Activated CD4-positive, alpha-beta T cell treated with anti-CD3 and anti-CD28 coated beads, Interleukin-2, amount 50 U/mL, for 4 hours (primary cell): Measurements from ENCODE around the gene RNF5.
"Not testable (repeated sequence)": the region's sequence is repeated elsewhere in the genome, so short reads cannot be mapped to it uniquely, and the experiment has no call there.

Experiments used
- DNase-seq, 2 experiments: peaks; one replicate each; pipeline ENCODE4 v3.0.0-alpha.2; 2020

RNF5 gene

DNA sequence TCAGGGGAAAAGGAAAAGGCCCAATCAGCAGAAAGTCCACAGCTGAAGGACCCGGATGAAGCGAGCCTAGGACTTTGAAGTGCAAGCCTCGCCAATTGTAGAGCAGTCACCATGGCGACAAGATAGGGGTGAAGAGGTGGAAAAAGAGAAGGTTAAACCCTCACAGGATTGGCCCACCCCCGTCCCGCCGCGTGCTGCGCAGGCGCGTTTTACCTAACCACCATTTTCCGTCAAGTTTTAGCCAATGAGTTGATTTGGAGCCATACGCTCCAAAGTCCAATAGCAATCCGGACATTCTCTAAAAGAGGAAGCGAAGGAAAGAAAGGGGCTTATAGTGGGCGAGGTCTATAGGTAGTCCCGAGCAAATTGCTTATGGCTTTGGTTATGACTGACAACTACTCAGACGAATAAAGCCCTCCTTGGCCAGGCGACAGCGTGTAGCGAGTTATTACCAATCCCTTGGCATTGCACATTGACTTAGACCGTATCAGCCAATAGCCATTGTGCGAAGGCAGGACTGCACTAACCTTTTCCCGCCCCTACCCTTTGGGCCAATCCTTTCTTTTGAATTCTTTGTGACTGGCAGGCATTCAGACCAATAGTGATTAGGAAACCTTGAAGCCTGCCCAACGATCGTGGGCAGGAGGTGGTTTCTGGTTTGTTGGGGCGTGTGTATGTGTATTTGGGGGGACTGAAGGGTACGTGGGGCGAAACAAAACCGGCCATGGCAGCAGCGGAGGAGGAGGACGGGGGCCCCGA is at the start of gene RNF5:
Gene RNF5, plus strand, starts transcription at position 618 of the 759 bp plus-strand sequence. Its CDS starts 107 bp downstream, at position 725.
- DNase-seq = peak; percentile 92

- DNase-seq = no peak
Measured at GRCh38 chr6:32128751-32129296, 49.4 kb upstream of the RNF5 start.

DNA sequence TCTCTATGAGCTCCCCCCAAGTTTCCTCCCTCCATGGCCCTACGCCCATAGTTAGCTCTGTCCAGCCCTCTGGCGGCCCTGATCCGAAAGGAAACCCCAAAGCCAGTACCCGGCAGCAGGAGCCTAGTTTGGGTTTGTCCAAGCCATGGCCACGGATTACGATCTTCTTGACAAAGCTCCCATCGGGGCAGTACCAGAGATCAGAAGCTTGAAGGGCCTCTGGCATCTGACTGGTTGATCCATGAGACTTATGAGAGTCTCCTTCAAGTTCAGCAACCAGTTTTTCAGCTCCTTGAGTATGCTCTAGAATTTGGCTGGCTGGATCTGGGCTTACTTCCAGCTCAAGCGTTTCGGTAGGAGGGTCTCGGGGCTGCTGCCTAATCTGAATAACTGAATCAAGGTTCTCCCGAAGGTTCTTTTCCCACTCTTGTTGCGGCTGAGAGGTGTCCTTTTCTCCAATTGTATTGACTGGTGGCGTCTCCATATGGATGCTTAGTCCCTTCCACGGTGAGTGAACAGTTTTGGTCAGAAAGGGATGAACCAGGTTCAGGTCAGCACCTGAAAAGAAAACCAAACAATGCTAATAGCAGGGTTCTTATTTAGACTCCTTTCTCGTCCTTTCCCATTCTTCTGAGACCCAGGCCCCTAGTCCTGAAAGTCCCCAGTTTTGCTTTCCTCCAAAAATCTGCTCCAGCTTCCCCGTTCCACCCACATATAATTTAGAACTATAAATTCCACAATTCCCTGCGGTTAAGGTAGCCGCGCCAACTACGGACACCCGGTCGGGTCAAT is 48.7 kb upstream of the RNF5 start:
- DNase-seq = no peak

- DNase-seq = no peak
Measured at GRCh38 chr6:32131439-32131948, 46.7 kb upstream of the RNF5 start.

DNA sequence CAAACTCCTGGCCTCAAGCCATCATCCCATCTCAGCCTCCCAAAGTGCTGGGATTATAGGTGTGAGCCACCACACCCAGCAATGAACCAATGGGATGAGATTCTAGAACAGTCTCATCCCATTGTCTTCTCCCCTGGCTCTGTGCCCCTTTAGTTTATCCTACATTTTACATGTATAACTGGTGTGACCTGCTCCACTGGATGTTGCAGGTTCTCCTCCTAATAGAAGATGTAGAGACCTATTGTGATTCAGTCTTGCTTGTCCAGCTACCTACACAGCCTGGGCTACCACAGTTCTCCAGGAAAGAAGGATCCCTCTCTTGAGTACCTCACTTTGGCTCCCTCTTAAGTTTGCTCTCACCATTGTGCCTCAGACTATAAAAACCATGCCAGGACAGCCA is 46.1 kb upstream of the RNF5 start:
- DNase-seq = no peak

DNA sequence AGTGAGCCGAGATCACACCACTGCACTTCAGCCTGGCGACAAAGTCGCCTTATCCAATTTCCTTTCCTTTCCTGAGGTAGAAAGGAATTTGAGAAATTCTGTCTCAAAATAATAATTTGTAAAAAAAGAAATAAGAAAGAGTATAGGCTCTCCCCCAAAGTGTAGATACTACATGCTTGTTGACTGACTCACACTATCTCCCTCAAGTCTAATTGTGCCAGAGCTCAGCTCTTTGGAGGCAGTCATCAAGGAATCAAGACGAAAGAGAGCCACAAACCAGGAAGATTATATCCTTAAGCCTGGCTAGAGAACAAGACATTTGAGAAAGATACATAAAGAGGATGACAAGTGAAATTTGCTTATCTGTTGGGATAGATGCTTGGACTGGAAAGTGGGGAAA is 44.4 kb upstream of the RNF5 start:
- no peak for DNase-seq

DNA sequence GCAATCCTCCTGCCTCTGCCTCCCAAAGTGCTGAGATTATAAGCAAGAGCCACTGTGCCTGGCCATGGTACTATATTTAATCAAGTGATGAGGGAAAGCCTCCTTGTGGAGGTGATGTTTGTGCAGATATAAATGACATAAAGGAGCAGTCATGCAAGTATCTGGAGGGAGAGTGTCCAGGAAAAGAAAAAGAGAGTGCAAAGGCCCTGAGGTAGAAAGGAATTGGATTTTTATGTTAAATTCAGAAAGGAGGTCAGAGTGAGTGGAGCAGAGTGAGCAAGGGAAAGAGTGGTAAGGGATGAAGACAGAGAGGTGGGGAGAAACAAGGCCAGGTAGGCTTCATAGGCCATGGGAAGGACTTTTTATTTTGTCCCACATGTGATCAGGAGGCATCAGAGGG is 40.8 kb upstream of the RNF5 start:
- DNase-seq = no peak

DNA sequence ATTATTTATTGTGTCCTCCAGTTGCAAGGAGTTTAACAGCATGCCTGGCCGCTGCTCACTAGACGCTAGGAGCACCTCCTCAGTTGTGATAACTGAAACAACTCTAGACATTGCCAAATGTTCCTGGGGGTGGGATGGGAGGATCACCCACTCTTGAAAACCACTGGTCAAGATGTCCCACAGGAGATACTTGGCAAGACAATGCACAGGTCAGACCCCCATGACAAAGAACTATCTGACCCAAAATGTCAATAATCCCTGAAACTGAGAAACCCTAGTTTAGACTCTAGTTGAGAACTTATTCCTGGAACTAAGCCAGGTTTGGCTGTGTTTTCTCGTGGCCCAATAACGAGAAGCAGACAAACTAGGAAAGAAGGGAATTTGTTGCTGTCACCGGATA is 38.6 kb upstream of the RNF5 start:
- no peak for DNase-seq

DNA sequence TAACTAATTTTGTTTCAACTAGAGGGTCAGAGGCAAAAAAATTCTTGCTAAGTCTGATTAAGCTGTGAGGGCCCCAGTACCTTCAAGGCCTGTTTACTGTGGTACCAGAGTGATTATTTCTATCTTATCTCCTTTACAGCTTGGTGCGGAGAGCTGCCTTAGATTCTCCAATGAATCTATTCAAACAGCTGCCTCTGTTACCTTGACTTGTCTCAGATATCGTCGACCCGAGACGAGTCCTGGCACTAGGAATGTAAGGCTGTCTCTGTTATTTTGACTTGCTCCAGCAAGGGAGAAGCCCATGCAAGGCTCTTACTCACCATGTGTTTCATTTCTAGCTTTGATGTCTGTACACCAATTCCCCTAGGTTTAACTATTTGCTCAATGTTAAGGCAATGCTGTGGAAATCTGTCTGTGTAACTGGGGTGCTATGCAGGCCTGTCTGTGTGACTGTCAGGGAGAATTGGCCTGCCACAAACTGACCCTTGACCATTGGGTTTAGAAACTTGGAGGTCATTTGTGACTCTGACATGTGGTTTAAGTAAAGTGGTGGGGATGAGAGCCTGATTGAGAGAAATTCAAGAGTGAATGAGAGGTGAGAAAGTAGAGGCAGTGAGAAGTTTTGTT is 37.7 kb upstream of the RNF5 start:
- no peak for DNase-seq

DNA sequence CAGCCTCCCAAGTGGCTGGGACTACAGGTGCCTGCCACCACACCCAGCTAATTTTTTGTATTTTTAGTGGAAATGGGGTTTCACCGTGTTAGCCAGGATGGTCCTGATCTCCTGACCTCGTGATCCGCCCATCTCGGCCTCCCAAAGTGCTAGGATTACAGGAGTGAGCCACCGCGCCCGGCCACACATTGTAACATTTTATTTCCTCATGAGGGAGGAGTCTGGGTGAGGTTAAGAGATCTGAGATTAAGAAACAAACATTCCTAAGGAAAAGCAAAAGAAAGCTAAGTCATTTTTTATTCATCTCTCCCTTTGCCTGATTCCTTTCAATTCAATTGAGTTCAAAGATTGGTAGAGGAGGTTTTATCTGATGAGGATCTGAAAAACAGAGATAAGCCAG is 34.0 kb upstream of the RNF5 start:
- not testable (repeated sequence) for DNase-seq

- no peak for DNase-seq
Measured at GRCh38 chr6:32146287-32146686, 31.9 kb upstream of the RNF5 start.

DNA sequence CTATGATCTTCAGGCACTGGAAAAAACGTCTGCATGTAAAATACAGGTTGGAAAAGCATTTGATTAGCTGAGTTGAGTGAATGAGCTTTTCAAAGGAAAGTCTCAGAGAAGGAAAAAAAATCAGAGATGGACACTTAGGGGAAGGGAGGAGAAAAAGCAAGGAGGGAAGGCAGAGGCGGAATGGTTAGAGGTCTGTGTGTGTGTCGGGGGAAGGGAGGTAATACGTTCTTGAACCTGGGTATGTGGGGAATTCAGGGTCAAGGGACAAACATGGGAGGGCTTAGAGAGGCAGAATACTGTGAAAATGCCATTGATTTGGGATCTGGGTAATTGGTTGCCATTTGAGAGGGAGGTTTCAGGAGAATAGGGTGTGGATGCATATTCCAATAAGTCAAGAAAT is 31.5 kb upstream of the RNF5 start:
- no peak for DNase-seq

DNA sequence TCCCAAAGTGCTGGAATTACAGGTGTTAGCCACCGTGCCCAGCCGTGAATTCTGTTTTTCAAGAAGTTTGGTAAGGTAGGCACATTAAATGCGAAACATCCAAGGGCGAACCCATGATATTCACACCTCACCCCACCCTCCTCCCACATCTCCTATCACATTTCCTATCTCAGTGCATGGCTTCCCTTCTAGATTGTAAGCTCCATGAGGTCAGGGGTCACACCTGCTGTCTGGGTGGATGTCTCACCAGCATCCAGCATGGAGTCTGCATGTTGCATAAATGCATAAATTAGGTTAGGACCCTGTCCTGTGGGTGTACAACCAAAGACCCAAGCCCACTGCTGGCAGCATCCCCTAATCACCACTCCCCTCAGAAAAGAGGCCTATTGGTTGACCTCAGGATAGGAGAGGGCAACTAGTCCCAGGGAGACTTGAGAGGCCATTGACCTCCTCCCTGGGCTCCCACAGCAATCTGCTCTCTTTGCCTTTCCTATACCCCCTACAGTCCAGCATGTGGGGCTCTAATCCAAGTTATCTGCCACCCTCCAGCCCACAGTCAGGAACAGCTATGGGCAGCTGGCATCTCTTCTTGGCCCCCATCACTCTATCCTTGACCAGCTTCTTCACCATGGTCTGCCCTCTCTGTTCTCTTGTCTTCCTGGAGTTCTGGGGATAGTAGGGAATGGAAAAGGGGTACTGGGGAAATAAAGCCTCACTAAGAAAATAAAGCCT is 30.6 kb upstream of the RNF5 start:
- no peak for DNase-seq

GRCh38 chr6:32148289-32149091 is 29.7 kb upstream of the RNF5 start:
- peak; percentile 57 to 59 for DNase-seq

- DNase-seq = no peak
Measured at GRCh38 chr6:32149092-32149755, 29.0 kb upstream of the RNF5 start.

DNA sequence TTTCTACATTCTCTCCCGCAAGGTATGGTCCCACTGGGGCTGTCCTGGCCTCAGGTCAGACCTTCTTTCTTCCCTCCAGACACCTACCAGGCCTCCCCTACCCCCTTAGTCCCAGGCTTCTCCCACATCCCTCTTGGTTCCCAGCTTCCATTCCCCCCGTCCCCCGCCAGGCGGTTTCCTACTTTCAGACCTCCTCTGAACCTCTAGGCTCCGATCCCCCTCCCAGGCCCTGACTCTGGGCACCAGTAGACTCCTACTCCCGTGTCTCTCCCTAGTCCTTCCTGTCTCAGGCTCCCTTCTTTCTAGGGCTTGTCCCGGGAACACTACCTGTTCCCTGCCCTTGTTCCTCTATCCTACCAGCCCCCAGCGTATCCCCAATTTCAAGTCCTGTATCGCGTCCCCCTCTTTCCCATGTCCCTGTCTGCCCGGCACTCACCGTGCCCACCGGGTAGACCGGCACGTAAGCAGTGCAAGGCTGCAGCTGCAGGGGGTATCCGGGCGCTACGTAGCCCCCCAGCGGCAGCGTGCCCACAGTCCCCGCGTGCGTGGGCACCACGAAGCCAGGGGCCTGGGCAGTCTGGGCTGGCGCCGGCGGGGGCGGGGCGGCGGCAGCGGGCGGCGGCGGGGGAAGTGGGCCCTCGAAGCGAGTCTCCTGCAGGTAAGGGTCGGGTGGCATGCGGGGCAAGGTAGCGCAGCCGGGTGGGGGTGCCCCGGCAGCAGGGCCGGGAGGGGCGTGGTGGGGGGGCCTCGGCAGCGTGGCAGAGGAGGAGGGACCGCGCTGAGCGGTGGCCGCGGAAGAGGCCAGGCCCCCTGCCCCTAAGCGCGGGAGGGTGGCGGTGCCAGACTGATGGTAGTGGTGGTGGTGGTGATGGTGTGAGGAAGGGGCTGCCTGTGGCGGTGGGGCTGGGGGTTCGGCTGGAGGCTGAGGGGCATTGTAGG is 28.0 kb upstream of the RNF5 start:
- no peak for DNase-seq

DNA sequence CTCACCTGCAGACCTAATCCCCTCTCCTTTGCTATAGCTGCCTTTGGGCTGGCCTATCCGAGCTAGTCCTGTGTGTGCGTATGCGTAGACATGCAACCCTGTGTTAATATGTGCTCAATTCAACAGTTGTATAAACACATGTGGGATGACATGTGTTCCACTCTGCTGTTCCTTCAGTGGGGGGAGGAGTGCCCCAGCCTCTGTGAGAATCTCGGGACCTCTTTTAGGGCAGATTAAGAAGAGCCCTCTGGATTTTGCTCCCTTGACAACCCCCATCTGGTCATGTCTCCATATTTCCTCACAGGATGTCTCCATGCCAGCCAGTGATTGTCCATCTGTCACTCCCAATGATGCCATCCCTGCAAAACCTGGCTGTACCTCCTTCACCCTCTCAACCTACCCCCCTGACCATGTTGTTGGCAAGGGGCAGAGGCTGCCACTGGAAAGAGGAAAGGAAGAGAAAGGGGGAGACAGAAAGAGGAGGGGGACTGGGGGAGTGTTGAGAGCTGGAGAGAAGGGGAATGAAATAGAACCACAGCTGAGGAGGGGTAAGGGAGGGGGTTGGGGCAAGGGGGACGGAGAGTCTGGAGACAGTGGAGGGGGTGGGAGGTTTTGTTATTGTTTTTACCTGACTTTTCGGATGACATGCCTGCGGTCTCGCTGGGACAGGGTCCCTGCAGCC is 26.9 kb upstream of the RNF5 start:
- DNase-seq = no peak

DNA sequence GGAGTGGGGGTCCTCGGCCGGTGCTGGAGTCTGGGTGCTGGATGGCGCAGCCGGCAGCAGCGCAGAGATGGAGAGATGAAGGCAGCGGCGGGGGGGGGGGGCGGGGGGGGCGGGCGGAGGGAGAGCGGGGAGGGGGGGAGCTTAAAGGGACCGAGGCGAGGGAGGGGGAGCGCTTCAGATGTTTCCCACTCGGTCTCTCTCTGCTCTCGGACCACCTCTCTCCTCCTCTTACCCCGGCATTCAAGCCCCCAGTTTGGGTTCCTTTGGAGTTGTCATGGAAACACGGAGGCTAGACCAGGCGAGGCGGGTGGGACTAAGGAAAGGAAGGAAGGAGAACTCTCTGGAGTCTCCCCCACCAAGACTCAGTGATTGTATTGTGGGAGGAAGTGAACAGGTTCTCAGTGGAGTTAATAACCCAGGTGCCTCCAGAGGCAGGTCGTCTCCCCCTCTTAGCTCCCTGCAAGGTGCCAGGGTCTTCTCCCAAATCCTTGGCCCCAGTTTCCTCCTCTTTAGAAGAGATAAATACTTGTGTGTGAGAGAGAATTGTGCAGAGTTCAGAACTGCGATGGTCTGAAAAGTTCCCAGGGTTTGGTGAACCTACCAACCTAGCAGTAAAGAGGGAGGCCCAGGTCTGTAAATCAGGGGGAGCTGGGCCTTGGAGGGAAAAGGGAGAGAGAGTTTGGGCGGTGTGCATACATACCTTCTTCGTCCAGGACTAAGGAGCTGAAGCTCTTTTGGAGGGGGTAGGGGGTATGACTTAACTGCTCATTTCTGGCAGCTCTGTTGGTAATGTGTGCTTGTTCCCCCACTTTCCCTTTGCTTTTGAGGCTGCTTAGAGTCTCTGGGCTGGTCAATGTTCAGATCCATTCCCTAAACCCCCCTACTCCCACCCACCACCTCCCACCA is 26.1 kb upstream of the RNF5 start, which contains the start of gene PRRT1:
Gene PRRT1, minus strand, starts transcription at position 77 of the 906 bp plus-strand sequence. CDS start 112 bp downstream, outside the sequence.
- no peak for DNase-seq
